IPS-11a (cell line): Measurements from ENCODE around the gene TNFRSF11A.

ENCODE experiments used
- H3K4me3 ChIP-seq: one replicate; pipeline ENCODE4 v1.5.1; 2013; ENCODE audit warnings: low read depth, low read length, control low read depth

TNFRSF11A gene

GRCh38 chr18:62324917-62325805 is at the start of gene TNFRSF11A:
Gene TNFRSF11A, plus strand, starts transcription at chr18:62325310. Its CDS starts 43 bp downstream, at chr18:62325353.
- peak within 1 kb of the TSS; percentile 81 for H3K4me3 ChIP-seq

DNA sequence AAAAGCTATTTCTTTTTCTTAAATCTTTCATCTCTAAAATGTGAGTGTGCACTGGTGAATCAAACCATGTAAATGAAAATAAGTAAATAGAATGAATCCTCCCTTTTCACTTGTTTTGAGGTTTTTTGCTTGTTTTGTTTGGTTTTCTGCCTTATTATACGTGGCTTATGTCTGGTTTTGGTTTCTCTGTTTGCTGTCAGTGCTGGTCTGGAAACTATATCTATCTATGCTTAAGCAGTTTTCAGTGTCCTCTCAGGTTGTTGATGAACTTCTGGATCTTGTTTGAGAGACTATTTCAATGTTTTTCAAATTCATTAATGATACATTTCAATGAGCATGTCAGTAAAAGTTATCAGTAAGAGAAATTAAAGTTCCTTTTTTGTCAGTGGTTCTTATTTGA is 48.1 kb upstream of the TNFRSF11A start:
- H3K4me3 ChIP-seq: no peak overlapping the region

DNA sequence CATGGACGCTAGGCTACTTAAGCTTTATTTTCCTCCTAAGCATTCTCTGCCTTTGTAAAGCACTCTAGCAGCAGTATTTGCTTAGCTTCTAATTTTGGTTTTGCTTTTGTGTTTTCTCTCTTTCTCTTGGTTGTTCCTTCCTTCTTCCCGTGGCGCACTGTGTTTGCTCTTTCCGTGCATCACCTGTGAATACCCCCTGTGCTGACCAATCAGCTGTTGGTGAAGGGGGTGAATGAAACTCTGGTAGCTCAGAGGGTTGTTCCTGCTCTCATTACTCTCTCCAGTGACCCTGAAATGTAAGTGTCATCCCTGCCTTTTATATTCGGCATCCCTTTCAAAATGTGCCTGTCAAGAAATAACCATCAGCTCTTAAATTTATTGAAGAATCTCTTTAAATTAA is 45.5 kb upstream of the TNFRSF11A start:
- no peak overlapping the region for H3K4me3 ChIP-seq

DNA sequence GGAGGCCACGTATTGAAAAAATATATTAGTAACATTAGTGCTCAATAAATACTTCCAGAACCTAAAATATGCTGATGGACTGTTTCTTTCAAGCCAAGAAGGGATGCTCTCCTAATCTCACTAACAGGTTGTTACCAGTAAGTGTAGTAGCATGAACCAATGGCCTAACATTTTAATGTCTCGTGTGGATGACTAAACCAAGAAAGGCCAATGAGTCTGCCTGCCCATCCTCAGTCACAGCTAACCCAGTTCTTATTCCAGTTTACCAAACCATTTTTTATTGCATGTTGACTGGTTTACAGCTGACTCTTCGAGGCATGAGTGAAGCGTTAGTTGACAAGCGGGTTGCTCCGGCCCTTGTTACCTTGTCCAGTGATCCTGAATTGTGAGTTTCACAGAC is 45.1 kb upstream of the TNFRSF11A start:
- no peak overlapping the region for H3K4me3 ChIP-seq

DNA sequence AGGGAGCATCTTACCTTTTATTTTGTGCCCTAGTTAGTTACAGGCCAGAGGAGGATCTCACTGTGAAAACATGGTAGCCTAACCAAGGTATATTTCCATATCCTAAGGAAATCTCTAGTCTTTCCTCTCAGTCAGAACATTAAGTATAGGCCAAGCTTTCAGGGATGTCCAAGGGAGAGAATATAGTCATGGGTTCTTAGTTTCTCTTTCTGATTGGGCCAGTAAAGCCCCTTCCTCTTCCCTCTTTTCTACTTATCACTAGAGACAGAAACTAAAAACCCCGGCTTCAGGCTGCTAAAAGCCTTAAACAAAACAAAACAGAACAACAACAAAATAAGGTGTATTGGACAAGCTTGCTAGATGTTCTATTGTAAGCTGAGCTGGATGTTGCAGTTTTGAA is 44.3 kb upstream of the TNFRSF11A start:
- H3K4me3 ChIP-seq: no peak overlapping the region

DNA sequence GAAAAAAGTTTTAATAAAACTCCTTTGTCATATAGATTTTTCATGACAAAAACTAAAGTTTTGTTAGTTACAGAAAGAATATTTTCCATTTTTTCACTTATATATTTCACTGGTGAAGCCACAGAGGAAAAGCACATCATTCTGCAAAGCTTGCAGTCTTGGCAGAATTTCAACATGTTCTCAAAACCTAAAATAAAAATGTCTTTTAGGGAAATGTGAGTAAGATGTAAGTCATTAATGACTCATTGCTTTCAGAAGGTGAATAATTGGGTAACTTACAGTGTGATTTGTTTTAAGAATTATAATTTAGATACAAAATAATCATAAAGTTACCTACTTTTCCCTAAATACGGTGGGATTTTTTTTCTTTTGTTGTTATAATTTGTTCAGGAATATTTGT is 43.4 kb upstream of the TNFRSF11A start:
- no peak overlapping the region for H3K4me3 ChIP-seq

- no peak overlapping the region for H3K4me3 ChIP-seq
Measured at GRCh38 chr18:62282188-62282629, 42.9 kb upstream of the TNFRSF11A start.

DNA sequence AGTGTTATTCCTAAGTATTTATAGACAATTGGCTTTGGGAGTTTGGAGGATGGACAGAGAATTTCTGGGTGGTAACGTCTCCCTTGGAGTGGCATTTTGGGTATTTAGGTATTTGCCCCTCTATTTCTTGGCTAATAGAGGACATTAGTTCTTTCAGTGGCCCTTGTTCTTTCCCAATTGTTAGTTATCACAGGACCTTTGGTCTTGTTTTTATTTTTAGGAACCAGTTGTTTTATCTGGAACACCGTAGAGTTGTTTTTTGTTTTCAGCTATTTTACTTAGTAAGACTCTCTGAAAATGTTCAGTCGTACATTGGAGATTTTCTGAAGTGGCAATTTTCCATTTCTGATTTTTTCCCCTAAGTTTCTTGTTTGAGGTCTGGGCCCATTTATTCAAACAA is 40.5 kb upstream of the TNFRSF11A start:
- H3K4me3 ChIP-seq: no peak overlapping the region

DNA sequence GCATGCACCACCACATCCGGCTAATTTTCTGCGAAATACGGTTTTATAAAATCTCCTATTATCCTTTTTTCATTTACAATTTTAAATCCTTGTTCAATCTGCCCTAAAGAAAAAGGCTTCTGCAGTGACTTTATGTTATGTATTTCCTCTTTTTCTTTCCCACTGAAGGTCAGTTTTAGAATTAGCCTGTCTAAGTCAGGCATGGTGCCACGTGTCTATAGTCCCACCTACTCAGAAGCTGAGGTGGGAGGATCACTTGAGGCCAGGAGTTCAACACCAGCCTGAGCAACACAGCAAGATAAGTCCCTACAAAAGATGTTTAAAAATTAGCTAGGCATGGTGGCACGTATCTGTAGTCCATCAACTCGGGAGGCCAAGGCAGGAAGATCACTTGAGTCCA is 39.8 kb upstream of the TNFRSF11A start:
- H3K4me3 ChIP-seq: no peak overlapping the region

DNA sequence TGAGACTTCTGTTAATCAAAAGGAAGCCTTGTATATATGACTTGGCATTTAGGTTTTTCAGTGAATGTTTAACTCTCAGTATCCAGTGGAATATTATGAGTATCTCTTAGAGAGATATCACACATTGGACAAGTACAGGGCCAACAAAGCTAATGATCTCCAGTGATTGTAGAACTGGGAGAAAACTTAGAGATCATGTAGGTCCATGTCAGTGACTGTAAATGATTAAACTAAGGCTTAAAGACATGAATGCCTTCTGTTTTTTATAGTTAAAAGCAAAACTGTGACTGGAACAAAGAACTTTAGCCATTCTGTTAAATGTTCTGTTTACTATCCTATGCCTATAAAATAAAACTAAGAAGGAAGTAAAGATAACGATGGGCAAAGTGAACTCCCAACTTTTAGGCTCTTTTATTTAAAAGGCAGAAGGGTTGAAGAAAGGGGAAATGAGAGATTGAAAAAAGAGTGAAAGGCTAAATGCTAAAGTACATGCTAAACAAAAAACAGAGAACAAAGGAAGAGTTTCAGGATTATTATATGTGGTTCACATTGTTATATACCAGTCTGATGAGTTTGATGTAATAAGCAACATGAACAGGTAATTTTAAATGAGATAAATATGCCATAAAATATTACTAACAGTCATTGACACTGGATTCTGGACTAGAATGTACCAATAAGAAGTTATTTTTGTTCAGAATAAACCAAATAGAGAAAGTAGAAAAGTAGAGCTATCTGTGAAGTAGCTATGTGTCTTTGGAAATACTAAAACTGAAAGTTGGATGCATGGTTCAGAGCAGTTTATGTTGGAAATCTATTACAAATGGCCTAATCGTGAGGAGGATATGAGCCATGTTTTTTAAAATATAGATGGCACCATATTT is 37.1 kb upstream of the TNFRSF11A start:
- H3K4me3 ChIP-seq: no peak overlapping the region

DNA sequence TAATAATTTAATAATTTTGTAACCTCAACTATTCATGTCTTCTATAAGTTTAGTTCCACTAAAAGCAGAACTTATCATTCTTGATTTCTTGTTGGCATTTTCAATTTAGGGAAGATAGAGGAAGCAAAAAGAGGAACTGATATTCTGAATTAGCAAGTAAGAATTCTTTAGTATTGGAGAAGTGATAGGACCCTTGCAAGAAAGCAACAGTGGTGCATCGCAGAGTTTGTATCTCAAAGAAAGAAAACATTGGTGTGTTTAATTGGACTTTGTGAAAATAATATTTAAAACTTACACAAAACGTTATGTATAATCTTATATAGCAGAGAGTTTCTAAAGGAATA is 36.5 kb upstream of the TNFRSF11A start:
- no peak overlapping the region for H3K4me3 ChIP-seq

DNA sequence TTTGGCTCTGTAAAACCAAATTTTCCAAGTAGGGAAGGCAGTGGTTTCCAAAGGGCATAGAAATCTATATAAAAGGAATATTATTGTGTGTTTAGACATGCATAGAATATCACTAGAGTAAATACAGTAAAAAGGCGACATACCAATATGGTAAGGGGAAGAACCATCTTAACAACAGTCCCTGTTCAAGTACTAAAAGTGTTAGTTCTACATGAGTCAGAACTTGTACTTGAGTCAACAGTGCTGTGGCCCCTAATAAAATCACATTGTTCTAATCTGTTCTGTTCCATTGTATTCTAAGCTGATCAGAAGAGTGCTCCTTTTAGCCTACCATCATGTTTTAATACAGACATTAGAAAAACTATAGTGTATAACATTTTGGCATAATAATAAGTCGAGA is 36.1 kb upstream of the TNFRSF11A start:
- no peak overlapping the region for H3K4me3 ChIP-seq

- no peak overlapping the region for H3K4me3 ChIP-seq
Measured at GRCh38 chr18:62294073-62294472, 31.0 kb upstream of the TNFRSF11A start.

DNA sequence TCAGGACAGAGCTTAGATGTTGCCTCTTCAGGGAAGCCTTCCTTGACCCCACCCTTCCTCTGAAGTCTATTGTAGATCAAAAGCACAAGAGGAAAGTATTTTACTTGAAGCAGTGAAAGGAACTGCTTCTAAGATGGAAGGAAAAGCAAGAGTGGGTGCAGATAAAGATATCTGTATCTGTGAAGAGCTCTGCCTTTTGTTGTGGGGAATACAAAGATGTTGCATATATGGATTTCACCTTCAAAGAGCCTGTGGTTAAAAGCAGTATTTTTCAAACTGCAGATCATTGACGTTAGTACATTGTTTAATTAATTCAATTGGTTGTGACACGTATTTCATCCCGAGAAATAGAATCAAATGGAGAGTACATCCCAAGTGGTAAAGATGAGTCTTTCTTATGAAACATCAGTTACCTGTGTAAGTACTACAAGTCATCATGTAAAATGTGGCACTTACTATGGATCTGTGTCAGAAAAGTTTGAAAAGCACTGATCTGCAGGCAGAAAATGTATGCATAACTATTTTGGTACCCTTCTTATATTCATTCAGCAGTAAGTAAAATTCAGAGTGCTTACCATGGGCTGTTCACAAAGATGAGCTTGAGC is 24.6 kb upstream of the TNFRSF11A start:
- H3K4me3 ChIP-seq: no peak overlapping the region

DNA sequence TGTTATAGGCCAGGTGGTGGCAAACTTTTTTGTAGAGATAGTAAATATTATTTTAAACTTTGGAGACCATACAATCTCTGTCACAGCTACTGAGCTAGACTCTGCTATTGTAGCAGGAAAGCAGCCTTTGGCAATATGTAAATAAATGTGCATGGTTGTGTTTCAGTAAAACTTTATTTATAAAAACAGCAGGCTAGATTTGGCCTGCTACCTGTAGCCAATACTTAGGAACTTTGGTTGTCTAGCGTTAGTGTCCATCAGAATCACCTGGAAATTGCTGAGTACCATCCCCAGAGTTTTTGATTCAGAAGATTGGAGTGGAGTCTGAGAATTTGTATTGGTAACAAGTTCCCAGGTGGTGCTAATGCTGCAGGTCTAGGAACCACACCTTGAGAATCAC is 23.8 kb upstream of the TNFRSF11A start:
- H3K4me3 ChIP-seq: no peak overlapping the region

GRCh38 chr18:62312851-62313250 is 12.3 kb upstream of the TNFRSF11A start:
- H3K4me3 ChIP-seq: no peak overlapping the region

DNA sequence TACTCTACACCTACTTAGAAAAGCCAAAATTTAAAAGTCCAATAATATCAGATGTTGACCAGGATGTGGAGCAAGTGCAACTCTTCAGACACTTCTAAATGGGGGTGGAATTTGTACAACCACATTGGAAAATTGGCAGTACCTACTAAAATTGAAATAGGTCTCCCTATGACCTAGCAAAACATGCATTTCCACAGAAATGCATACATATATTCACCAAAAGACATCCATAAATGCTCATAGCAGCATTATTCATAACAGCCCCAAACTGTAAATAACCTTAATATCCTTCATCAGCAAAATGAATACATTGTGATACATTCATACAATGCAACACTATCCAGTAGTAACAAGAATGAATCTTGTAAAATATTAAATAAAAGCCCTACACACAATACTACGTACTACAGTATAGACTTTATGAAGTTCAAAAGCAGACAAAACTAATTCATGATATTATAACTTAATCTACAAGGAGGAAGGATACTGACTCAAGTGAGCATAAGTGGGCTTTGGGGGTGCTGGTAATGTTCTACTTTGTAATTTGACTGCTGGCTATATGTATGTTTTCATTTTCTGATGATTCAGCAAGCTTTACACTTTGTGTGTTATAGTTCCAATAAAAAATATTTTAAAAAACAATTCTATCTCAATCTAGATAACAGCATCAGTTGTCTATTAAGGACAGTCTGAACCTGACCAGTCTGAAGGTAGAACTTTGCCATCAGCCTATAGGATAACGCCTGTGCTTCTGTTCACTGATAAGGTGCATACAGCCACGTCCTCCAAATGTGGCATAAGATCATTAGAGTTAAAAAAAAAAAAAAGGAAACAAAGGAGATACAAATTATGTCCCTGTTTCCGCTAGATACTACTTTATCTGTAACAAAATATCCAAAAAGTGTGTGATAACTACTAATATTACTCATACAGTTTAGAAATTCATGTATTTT is 6.6 kb upstream of the TNFRSF11A start:
- H3K4me3 ChIP-seq: no peak overlapping the region

DNA sequence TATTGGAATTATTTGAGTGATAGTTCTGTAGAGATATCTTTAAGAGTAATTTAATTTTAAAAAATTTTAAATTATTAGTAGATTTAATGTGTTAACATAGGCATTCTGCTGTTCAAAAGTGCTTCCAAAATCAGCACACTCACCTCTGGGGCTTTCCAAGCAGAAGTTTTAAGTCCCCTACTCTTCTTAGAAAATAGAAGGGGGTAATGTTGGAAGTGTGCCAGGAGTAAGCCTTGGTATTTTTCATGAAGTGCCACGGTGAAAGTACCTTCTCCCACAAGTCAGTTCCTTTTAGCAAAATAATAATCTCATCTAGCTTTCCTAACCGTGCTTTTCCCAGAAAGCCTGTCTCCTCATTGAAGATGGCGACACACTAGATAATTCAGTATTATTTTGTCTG is 3.9 kb upstream of the TNFRSF11A start:
- no peak overlapping the region for H3K4me3 ChIP-seq

DNA sequence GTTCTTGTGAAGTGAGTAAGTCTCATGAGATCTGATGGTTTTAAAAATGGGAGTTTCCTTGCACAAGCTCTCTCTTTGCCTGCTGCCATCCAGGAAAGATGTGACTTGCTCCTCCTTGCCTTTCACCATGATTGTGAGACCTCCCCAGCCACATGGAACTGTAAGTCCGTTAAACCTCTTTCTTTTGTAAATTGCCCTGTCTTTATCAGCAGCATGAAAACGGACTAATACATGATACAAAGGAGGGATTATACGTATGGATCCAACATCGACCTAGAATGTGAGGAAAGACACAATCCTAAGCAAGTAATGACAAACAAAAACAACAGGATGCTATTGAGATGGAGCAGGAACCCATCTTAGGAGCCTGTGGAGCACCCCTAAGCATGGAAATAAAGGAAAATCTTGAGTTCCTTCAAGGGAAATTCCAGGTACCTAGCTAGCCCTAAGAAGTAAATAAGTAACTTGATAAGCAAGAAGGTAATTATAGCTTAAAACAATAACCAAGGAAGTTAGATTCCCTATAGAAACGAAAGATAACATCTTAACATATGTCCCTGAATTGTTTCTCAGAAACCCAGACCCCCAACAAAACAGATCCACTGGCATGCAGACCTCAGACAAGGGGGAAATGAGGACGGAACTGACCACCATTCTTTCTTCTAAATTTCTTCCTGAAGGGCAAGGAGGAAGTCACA is 1.5 kb upstream of the TNFRSF11A start:
- no peak overlapping the region for H3K4me3 ChIP-seq
